HepG2 (cell line): ENCODE measurements around the gene CAP2. TPM values are rescaled to one million over a fixed set of nuclear protein-coding genes. Genes with fewer than 3 reads are reported as not detected.

Source experiments
- ATAC-seq: fragments of 200-7000 bp; cut with Tn5 transposase; 3 replicates; pipeline ENCODE4 v1.9.1; 2020; ENCODE audit warnings: mild to moderate bottlenecking, moderate library complexity
- BruUV-seq: library from RNA; stranded (reverse); fragments of 400-500 nt; replicated peaks from 2 replicates; lab custom pipeline; 2021; lab: Mats Ljungman, UMichigan
- CTCF ChIA-PET: fragments of 300-600 bp; formaldehyde crosslinking; extraction: SDS; loops from one replicate; lab custom pipeline; 2021; ENCODE audit warnings: low total read pairs, inconsistent platforms, low intra/inter-chr PET ratio; lab: Yijun Ruan, JAX
- POLR2A ChIA-PET: fragments of 350-600 bp; sonication (Branson Sonifier 250); formaldehyde crosslinking; loops from one replicate; lab custom pipeline; 2020; ENCODE audit warnings: antibody characterized with exemption, inconsistent platforms; lab: Yijun Ruan, JAX
- DNase-seq: peaks from one replicate; pipeline ENCODE4 v3.0.0-alpha.2; 2015; ENCODE audit warnings: low spot score
- FAIRE-seq: peaks from 3 replicates; lab custom pipeline; 2011; peaks lifted over from hg19 to GRCh38; lab: Jason Lieb, UNC
- H2AFZ ChIP-seq: one replicate; pipeline ENCODE4 v1.6.1; 2011; ENCODE audit warnings: low read length, inconsistent platforms
- H3K27ac ChIP-seq: fragments of 300-600 bp; 3 replicates; pipeline ENCODE4 v1.8.0; 2011; ENCODE audit warnings: mixed run types, mild to moderate bottlenecking, mixed read lengths, low read length, inconsistent platforms; ENCODE audit not compliant: insufficient read depth; ENCODE audit errors: extremely low read length
- H3K27me3 ChIP-seq, 2 experiments: fragments of 200-600 bp in 1 of 2; 2 replicates in 1 of 2; 3 replicates in 1 of 2; pipeline versions ENCODE4 v1.6.0 to v1.8.0; 2011; ENCODE audit warnings: low read length in 2 of 2, mild to moderate bottlenecking in 2 of 2, moderate library complexity in 2 of 2, inconsistent platforms in 1 of 2; ENCODE audit not compliant: insufficient read depth in 2 of 2, control insufficient read depth in 1 of 2
- H3K36me3 ChIP-seq, 2 experiments: fragments of 200-600 bp in 1 of 2; replicated peaks in 1 of 2; 2 replicates in 1 of 2; 3 replicates in 1 of 2; pipeline versions ENCODE4 v1.5.1 to v1.8.0; 2011; ENCODE audit warnings: low read length in 2 of 2, inconsistent platforms in 1 of 2; ENCODE audit not compliant: insufficient read depth in 2 of 2, control insufficient read depth in 1 of 2
- H3K4me1 ChIP-seq: 2 replicates; pipeline ENCODE4 v1.5.1; 2012; ENCODE audit warnings: low read length, inconsistent platforms; ENCODE audit not compliant: insufficient read depth
- H3K4me2 ChIP-seq: 2 replicates; pipeline ENCODE4 v1.6.0; 2011; ENCODE audit warnings: low read depth, low read length, inconsistent platforms
- H3K4me3 ChIP-seq, 3 experiments: fragments of 200-600 bp in 1 of 3; sonication (generic), shearing (Covaris generic) in 1 of 3; replicated peaks in 1 of 3; 2 replicates each; pipeline ENCODE4 v1.5.1; 2011 to 2016; ENCODE audit warnings: low read length in 3 of 3, inconsistent platforms in 2 of 3, low read depth in 2 of 3, mild to moderate bottlenecking in 2 of 3, control low read depth in 1 of 3, mixed read lengths in 1 of 3; ENCODE audit not compliant: insufficient read depth in 1 of 3
- H3K79me2 ChIP-seq: one replicate; pipeline ENCODE4 v1.6.1; 2011; ENCODE audit warnings: low read length, inconsistent platforms; ENCODE audit not compliant: insufficient read depth
- H3K9ac ChIP-seq: 2 replicates; pipeline ENCODE4 v1.6.0; 2011; ENCODE audit warnings: mild to moderate bottlenecking, low read depth, low read length, inconsistent platforms; ENCODE audit not compliant: insufficient read depth
- H3K9me3 ChIP-seq: 2 replicates; pipeline ENCODE4 v1.5.1; 2012; ENCODE audit warnings: mild to moderate bottlenecking, low read length
- H4K20me1 ChIP-seq: 2 replicates; pipeline ENCODE4 v1.6.0; 2011; ENCODE audit warnings: inconsistent platforms, mild to moderate bottlenecking, low read length, moderate library complexity; ENCODE audit not compliant: insufficient read depth
- DPF2 ChIP-seq: sonication (generic); formaldehyde crosslinking; IDR thresholded peaks from 2 replicates; pipeline ENCODE4 v1.4.0; 2020; ENCODE audit warnings: mild to moderate bottlenecking, low read depth, missing genetic modification reagents, borderline replicate concordance
- MAFF ChIP-seq: IDR thresholded peaks from 2 replicates; pipeline ENCODE4 v1.6.1; 2011; ENCODE audit warnings: low read depth, low read length, improper control_type of control experiment
- SMYD3 ChIP-seq: sonication (generic); formaldehyde crosslinking; IDR thresholded peaks from 2 replicates; pipeline ENCODE4 v1.8.1; 2023; ENCODE audit warnings: mild to moderate bottlenecking, missing genetic modification reagents
- ZNF253 ChIP-seq: sonication (generic); formaldehyde crosslinking; IDR thresholded peaks from 2 replicates; pipeline ENCODE4 v1.8.0; 2022; ENCODE audit warnings: mild to moderate bottlenecking, missing genetic modification reagents, borderline replicate concordance
- ZNF451 ChIP-seq: sonication (generic); formaldehyde crosslinking; IDR thresholded peaks from 2 replicates; pipeline ENCODE4 v1.5.0; 2020; ENCODE audit warnings: mild to moderate bottlenecking, missing genetic modification reagents
- ZNF484 ChIP-seq: sonication (generic); formaldehyde crosslinking; IDR thresholded peaks from 2 replicates; pipeline ENCODE4 v1.5.1; 2020; ENCODE audit warnings: mild to moderate bottlenecking, low read depth, missing genetic modification reagents, borderline replicate concordance
- ZNF510 ChIP-seq: sonication (generic); formaldehyde crosslinking; IDR thresholded peaks from 2 replicates; pipeline ENCODE4 v1.4.0; 2020; ENCODE audit warnings: low read depth, mild to moderate bottlenecking, missing genetic modification reagents
- WGBS: methylation state at CpG from one replicate; pipeline ENCODE4 v1.1.6; 2017; ENCODE audit warnings: low lambda C conversion rate; 5-methylcytosine and 5-hydroxymethylcytosine counted together
- in situ Hi-C: cut with HindIII; loops from 2 replicates; pipeline ENCODE4 v1.10.0; 2017; ENCODE audit warnings: low pct_unique_long_range_greater_than_20kb; ENCODE audit not compliant: extremely low pct_ligation_motif_present
- intact Hi-C: fragments of 100-400 bp; cut with micrococcal nuclease; formaldehyde crosslinking; loops from one replicate; pipeline ENCODE4 v1.10.0; 2022; ENCODE audit not compliant: unreplicated experiment
- polyA plus RNA-seq, 8 experiments: library from polyadenylated mRNA; depleted of rRNA in 3 of 8; stranded (reverse) in 7 of 8; unstranded in 1 of 8; fragments of >200 nt; fragmentation: Illumina TruSeq in 4 of 8; extraction: Trizol in 4 of 8; gene quantifications; 2 replicates each; pipeline versions ENCODE4 v1.2.1 to v1.2.3, GENCODE V29; 2011 to 2016; ENCODE audit warnings: low read depth in 4 of 8, missing spikeins in 1 of 8, mixed read lengths in 1 of 8; ENCODE audit not compliant: insufficient read depth in 1 of 8
- total RNA-seq, 5 experiments: library from RNA; depleted of rRNA; stranded (reverse); fragments of >200 nt; fragmentation: Illumina TruSeq; extraction: Trizol; gene quantifications; 2 replicates each; pipeline ENCODE4 v1.2.3, GENCODE V29; 2016; ENCODE audit warnings: low read depth in 1 of 5
- TF ChIP-seq, protein P1 (sequence below): sonication (generic); formaldehyde crosslinking; IDR thresholded peaks from 2 replicates; pipeline ENCODE4 v1.4.0; 2020; ENCODE audit warnings: mild to moderate bottlenecking, missing genetic modification reagents

CAP2 gene
- total and polyA plus RNA-seq, 2 of the 13 experiments (the other 11 are each of a cell fraction or from before 2014, with no cell fraction given) = 7.9 to 53.1 TPM

DNA sequence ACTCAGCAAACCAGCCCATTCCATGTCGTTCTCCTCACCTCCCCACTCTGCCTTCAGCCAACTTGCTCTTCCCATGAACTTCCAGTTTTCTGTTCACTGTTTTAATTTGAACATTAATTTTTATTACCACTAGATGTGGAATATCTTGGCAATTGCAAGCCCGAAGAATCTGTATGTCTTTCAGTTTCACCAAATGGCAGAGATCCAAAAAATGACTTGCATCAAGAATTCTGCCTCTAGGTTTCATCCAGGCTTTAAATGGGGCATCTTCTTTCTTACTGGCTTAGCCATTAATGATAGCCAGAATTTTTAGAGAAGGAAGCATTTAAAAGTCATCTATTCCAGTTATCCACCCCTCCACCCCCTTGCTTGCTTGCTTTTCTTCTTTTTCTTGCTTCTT, 39.0 kb downstream of the CAP2 start:
- intact Hi-C loops (no loop called here), in situ Hi-C loops (no loop called here)
- ATAC-seq (no peak), FAIRE-seq (no peak), DNase-seq (no peak)
- H3K4me3 ChIP-seq = no peak overlapping the region
- H3K4me2 ChIP-seq = no peak overlapping the region
- no peak overlapping the region for H3K9ac ChIP-seq
- H2AFZ ChIP-seq = no peak overlapping the region
- no peaks in the 10 kb centered on the region for H3K4me1 ChIP-seq
- WGBS = 89% methylated on average over 2 of the region's 2 CpGs
- H3K79me2 ChIP-seq = no peaks in the 10 kb centered on the region
- CTCF ChIA-PET = no interaction called here
- no peak overlapping the region for H3K27ac ChIP-seq
- POLR2A ChIA-PET = no interaction called here
- TF ChIP-seq DPF2 (CRISPR knock-in tag) = no peak
- TF ChIP-seq ZNF510 (CRISPR knock-in tag) = no peak
- TF ChIP-seq, protein P1, sequence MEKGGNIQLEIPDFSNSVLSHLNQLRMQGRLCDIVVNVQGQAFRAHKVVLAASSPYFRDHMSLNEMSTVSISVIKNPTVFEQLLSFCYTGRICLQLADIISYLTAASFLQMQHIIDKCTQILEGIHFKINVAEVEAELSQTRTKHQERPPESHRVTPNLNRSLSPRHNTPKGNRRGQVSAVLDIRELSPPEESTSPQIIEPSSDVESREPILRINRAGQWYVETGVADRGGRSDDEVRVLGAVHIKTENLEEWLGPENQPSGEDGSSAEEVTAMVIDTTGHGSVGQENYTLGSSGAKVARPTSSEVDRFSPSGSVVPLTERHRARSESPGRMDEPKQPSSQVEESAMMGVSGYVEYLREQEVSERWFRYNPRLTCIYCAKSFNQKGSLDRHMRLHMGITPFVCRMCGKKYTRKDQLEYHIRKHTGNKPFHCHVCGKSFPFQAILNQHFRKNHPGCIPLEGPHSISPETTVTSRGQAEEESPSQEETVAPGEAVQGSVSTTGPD = no peak
- no peak for TF ChIP-seq ZNF253 (CRISPR knock-in tag)
- TF ChIP-seq ZNF451 = no peak
- peak; percentile 51; the same call in 1 of the 2 replicates for TF ChIP-seq MAFF
- TF ChIP-seq SMYD3 = no peak
- no peak for TF ChIP-seq ZNF484 (CRISPR knock-in tag)
- H3K36me3 ChIP-seq = peaks cover 2 to 7% of the 10 kb centered on the region in 2 experiments; a peak in 3 of 5 replicates
- no peaks in the 10 kb centered on the region for H3K9me3 ChIP-seq
- no TSS peak for BruUV-seq
- H4K20me1 ChIP-seq = no peaks in the 10 kb centered on the region
- no peaks in the 10 kb centered on the region for H3K27me3 ChIP-seq
